NCI-H1694 treated with DMSO at 0.1 percent for 48 hours (cell line): ENCODE results near the gene CCDC85A.

Source experiments
- DNase-seq: peaks from one replicate; lab custom pipeline; 2025; lab: John Stamatoyannopoulos, UW

The CCDC85A gene

GRCh38 chr2:56240210-56240609 lies 56.4 kb downstream of the CCDC85A start:
- no peak for DNase-seq

- no peak for DNase-seq
These were observed 60.7 kb downstream of the CCDC85A start for GRCh38 chr2:56244506-56244905.

GRCh38 chr2:56244911-56245530 lies 61.2 kb downstream of the CCDC85A start:
- DNase-seq, result no peak

GRCh38 chr2:56248965-56249742 lies 65.4 kb downstream of the CCDC85A start:
- no peak for DNase-seq

DNA sequence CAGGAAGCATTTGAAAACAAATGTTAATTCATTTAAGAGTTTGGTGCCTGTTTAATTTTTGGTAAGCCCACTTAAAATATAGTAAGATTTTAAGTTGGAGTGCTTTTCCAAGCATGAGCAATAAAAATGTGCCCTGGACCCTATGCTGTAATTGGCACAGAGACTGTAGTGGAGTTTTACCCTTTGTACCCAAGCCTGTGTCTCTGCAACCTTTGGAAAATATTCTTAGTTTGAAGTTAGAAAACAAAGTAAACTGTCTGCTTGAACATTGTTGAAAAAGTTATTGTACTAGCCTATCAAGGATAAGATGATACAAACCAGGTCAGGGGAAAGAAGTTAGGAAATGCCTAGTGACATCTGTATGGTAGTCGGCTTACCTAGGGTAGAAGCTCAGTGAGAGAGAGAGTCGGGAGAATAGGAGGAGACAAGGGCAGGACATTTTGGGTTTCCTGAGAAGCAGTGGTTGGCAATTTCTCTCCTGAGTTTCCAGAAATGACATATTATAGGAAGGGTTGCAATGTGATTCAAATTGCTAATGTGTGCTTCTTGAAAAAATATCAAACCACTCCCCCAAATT lies 66.5 kb downstream of the CCDC85A start:
- no peak for DNase-seq

DNA sequence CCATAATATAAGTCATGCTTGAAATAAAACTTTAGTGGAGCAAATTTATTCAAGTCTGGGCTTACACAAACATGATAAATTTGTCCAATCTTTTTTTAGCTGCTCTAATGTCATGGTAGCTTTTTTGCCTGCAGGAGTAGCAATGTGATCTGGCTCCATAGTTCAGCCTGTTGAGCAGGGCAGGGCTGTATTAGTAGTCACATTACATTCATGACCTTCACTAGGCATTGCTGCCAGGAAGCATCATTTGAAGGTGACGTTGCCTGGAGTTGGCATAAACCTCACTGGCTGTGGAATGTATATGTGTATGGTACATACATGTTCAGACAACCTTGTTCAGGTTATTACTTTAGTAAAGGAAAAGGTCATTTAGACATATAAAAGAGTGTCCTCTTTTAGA lies 76.6 kb downstream of the CCDC85A start:
- no peak for DNase-seq

DNA sequence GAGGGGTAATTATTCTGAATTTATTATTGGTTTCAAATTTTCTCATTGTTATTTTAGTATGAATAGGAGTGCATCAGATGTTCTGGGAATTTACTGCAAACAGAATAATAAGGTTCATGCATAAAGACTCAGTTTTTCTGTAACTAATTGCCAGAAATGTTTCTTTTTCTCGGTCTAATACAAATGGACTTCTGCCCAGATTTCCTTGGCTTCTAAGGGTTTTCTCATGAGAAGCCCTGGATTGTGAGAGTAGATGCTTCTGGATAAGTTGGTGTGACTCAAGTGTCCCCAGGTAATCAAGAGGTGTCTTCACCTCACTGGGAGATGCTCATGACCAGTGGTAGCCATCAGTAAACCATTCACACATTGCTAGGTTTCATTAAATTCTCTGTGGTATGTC lies 78.5 kb downstream of the CCDC85A start:
- no peak for DNase-seq

GRCh38 chr2:56263876-56264275 lies 80.1 kb downstream of the CCDC85A start:
- no peak for DNase-seq

DNA sequence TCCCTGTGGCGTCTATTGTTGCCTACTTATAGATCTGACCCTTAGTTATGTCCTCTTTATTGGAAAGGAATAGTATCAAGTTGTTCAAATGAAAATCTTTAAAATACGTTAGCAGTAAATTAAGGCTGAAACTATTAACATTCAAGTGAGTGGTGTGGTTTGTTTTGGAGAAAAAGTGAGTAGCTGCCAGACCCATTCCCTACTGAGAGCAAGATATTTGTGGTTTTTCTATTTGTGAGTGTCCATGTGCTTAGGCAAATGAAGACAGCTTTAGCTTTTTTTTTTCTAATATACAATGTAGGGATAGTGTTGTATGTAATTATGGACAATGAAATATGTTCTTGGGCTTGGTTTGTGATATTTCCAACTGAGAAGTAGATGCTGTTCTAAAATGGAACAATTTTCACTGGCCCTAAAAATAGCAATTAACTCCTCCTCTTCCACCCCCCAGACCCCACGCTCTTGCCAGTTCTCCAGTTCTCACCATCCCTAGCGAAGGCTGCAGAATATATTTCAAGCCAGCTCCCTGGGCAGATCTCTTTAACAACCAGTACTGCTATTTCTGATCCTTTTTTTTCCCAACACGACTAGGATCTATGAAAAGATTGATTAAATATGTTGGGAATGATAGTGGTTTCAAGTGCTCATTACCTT lies 83.1 kb downstream of the CCDC85A start:
- DNase-seq, result no peak

GRCh38 chr2:56267415-56267788 lies 83.6 kb downstream of the CCDC85A start:
- no peak for DNase-seq

DNA sequence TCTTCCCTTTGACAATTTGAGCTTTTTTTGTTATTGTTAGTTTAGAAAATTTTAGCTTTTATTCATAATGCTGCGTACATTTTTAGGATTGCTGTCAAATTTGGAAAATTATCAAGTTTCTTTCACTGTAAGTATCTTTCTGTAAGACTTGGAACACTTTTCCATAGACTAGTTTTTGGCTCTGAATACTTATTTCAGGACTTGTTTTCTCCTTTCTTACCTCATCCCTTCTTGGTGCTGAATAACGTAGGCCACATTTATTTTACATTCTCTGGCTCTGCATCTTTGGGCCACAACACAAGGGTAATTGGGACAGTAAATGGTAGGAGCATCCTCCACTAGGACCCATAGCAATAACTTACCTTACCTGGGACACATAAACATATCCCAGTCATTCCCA lies 85.1 kb downstream of the CCDC85A start:
- no peak for DNase-seq

- DNase-seq, result no peak
These were observed 87.5 kb downstream of the CCDC85A start for GRCh38 chr2:56271275-56271674.

- DNase-seq, result no peak
These were observed 101.4 kb downstream of the CCDC85A start for GRCh38 chr2:56285224-56285623.

GRCh38 chr2:56286936-56287335 lies 103.1 kb downstream of the CCDC85A start:
- peak; percentile 29 for DNase-seq

GRCh38 chr2:56287508-56287907 lies 103.7 kb downstream of the CCDC85A start:
- DNase-seq, result no peak

DNA sequence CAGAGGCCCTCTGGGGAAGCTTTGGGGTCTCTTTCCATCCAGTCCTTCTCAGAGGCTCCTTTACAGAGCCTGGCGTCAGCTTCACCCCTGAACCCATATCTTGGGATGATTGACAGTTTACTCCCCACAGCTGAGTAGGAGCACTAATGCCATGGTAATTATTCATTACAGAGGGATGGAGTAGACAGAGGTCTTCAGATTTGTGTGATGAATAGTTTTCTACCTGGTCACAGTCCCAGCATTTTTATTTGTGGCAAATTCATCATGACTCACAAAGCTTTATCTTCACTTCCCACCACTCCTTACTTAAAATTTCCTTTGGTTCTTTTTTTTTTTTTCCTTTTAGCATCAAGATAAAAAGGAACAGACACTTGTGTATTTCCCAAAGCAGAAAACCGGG lies 104.2 kb downstream of the CCDC85A start:
- DNase-seq, result no peak

GRCh38 chr2:56288838-56289580 lies 105.2 kb downstream of the CCDC85A start:
- peak; percentile 52 for DNase-seq

- DNase-seq, result no peak
These were observed 107.9 kb downstream of the CCDC85A start for GRCh38 chr2:56291711-56292110.

- no peak for DNase-seq
These were observed 109.2 kb downstream of the CCDC85A start for GRCh38 chr2:56292951-56293350.

GRCh38 chr2:56295666-56296065 lies 111.9 kb downstream of the CCDC85A start:
- DNase-seq, result no peak

GRCh38 chr2:56297671-56298070 lies 113.9 kb downstream of the CCDC85A start:
- DNase-seq, result no peak

GRCh38 chr2:56299171-56299691 lies 115.4 kb downstream of the CCDC85A start:
- DNase-seq, result no peak
